WTC11 (cell line): ENCODE data around the gene HOXA5. TPM values are rescaled to one million over a fixed set of nuclear protein-coding genes. Genes with fewer than 3 reads are reported as not detected.
A peak's percentile ranks its signal among the peaks of the same experiment; 100 is the strongest.

Source experiments
- ATAC-seq: fragments of 200-7000 bp; cut with Tn5 transposase; 2 replicates; pipeline ENCODE4 v1.10.0; 2021; ENCODE audit warnings: mild to moderate bottlenecking, moderate library complexity
- CTCF ChIA-PET: fragments of 300-600 bp; sonication (Branson Sonifier 250); formaldehyde crosslinking; loops from one replicate; lab custom pipeline; 2021; ENCODE audit warnings: antibody characterized with exemption; lab: Charles Lee
- POLR2A ChIA-PET: fragments of 350-600 bp; sonication (Branson Sonifier 250); formaldehyde crosslinking; loops from one replicate; lab custom pipeline; 2021; ENCODE audit warnings: antibody characterized with exemption; lab: Charles Lee
- DNase-seq: peaks from one replicate; pipeline ENCODE4 v3.0.0; 2021; ENCODE audit warnings: low spot score
- H3K27ac Mint-ChIP-seq: 2 replicates; pipeline ENCODE4 v1.8.0; 2021; ENCODE audit warnings: mixed read lengths
- H3K27me3 Mint-ChIP-seq: 2 replicates; pipeline ENCODE4 v1.8.0; 2021; ENCODE audit warnings: low read depth, mild to moderate bottlenecking, moderate library complexity, mixed read lengths
- H3K36me3 Mint-ChIP-seq: 2 replicates; pipeline ENCODE4 v1.8.0; 2021; ENCODE audit warnings: mixed read lengths
- H3K4me1 Mint-ChIP-seq: 2 replicates; pipeline ENCODE4 v1.8.0; 2022; ENCODE audit warnings: mixed read lengths
- H3K4me3 Mint-ChIP-seq: 2 replicates; pipeline ENCODE4 v1.8.0; 2021; ENCODE audit warnings: mild to moderate bottlenecking, moderate library complexity, mixed read lengths
- H3K9me3 Mint-ChIP-seq: 2 replicates; pipeline ENCODE4 v1.8.0; 2021; ENCODE audit warnings: mixed read lengths
- ATF3 ChIP-seq: sonication (generic); formaldehyde crosslinking; conservative IDR thresholded peaks from 2 replicates; pipeline ENCODE4 v1.8.1; 2022; ENCODE audit warnings: mild to moderate bottlenecking, missing genetic modification reagents
- ATF6 ChIP-seq: sonication (generic); formaldehyde crosslinking; IDR thresholded peaks from 2 replicates; pipeline ENCODE4 v1.8.1; 2023; ENCODE audit warnings: mild to moderate bottlenecking, missing genetic modification reagents
- CDX4 ChIP-seq: fragments of 250-450 bp; sonication (Bioruptor Pico); IDR thresholded peaks from 2 replicates; pipeline ENCODE4 v1.9.0; 2021; ENCODE audit warnings: moderate library complexity, mild to moderate bottlenecking, inconsistent platforms, borderline replicate concordance
- CREB1 ChIP-seq: sonication (generic); formaldehyde crosslinking; IDR thresholded peaks from 2 replicates; pipeline ENCODE4 v1.8.0; 2023; ENCODE audit warnings: mild to moderate bottlenecking, missing genetic modification reagents
- FOXP1 ChIP-seq: sonication (generic); formaldehyde crosslinking; IDR thresholded peaks from 2 replicates; pipeline ENCODE4 v1.8.0; 2022; ENCODE audit warnings: missing genetic modification reagents, mild to moderate bottlenecking, moderate library complexity, borderline replicate concordance
- FOXP4 ChIP-seq: sonication (generic); formaldehyde crosslinking; IDR thresholded peaks from 2 replicates; pipeline ENCODE4 v1.8.0; 2022; ENCODE audit warnings: mild to moderate bottlenecking, missing genetic modification reagents
- HMGA2 ChIP-seq: fragments of 250-450 bp; sonication (Bioruptor Pico); IDR thresholded peaks from 2 replicates; pipeline ENCODE4 v1.4.0; 2021; ENCODE audit warnings: mild to moderate bottlenecking, moderate library complexity
- IRF1 ChIP-seq: sonication (generic); formaldehyde crosslinking; IDR thresholded peaks from 2 replicates; pipeline ENCODE4 v1.8.0; 2023; ENCODE audit warnings: missing genetic modification reagents
- IRF2 ChIP-seq: sonication (generic); formaldehyde crosslinking; IDR thresholded peaks from 2 replicates; pipeline ENCODE4 v1.8.0; 2022; ENCODE audit warnings: low read depth, missing genetic modification reagents, borderline replicate concordance
- KAT7 ChIP-seq: sonication (generic); formaldehyde crosslinking; IDR thresholded peaks from 2 replicates; pipeline ENCODE4 v1.8.1; 2023; ENCODE audit warnings: missing genetic modification reagents, mild to moderate bottlenecking, borderline replicate concordance
- MYBL2 ChIP-seq: sonication (generic); formaldehyde crosslinking; IDR thresholded peaks from 2 replicates; pipeline ENCODE4 v1.8.1; 2023; ENCODE audit warnings: mild to moderate bottlenecking, moderate library complexity, missing genetic modification reagents
- SMAD4 ChIP-seq: sonication (generic); formaldehyde crosslinking; IDR thresholded peaks from 2 replicates; pipeline ENCODE4 v1.8.0; 2022; ENCODE audit warnings: mild to moderate bottlenecking, missing genetic modification reagents
- SP1 ChIP-seq: sonication (generic); formaldehyde crosslinking; conservative IDR thresholded peaks from 2 replicates; pipeline ENCODE4 v1.8.1; 2022; ENCODE audit warnings: missing genetic modification reagents
- TCF7 ChIP-seq: sonication (generic); formaldehyde crosslinking; IDR thresholded peaks from 2 replicates; pipeline ENCODE4 v1.8.0; 2022; ENCODE audit warnings: mild to moderate bottlenecking, low read depth, missing genetic modification reagents, moderate library complexity
- ZNF416 ChIP-seq: fragments of 250-450 bp; sonication (Bioruptor Pico); IDR thresholded peaks from 2 replicates; pipeline ENCODE4 v1.9.0; 2021; ENCODE audit warnings: mild to moderate bottlenecking, inconsistent platforms
- ZNF423 ChIP-seq: fragments of 250-450 bp; sonication (Bioruptor Pico); IDR thresholded peaks from 2 replicates; pipeline ENCODE4 v2.1.2; 2022; ENCODE audit warnings: mild to moderate bottlenecking, moderate library complexity
- ZNF532 ChIP-seq: fragments of 250-450 bp; sonication (Bioruptor Pico); IDR thresholded peaks from 2 replicates; pipeline ENCODE4 v1.9.0; 2021; ENCODE audit warnings: mild to moderate bottlenecking, borderline replicate concordance
- total RNA-seq: library from RNA; stranded (reverse); gene quantifications from 3 replicates; pipeline ENCODE4 v1.2.3, GENCODE V29; 2021

HOXA5 gene
- total RNA-seq, 1 experiment from 2014 or later, result not detected

- Mint-ChIP-seq H3K4me1 (peaks cover 16% of the 10 kb centered on the region), H3K9me3 (no peaks in the 10 kb centered on the region), H3K36me3 (no peaks in the 10 kb centered on the region), H3K4me3 (peak overlapping the region; percentile 46), H3K27me3 (peaks cover 100% of the 10 kb centered on the region), H3K27ac (no peak overlapping the region)
- ATAC-seq (peak; percentile 12), DNase-seq (peak; percentile 66)
- POLR2A ChIA-PET, result no interaction called here
- CTCF ChIA-PET, result interaction anchor here (0.8 to 2.3 kb wide), 3 partner anchors 14 to 21 kb away, joined by 5 to 19 read pairs (median 7); partner anchors contain the start of gene HOXA5
- no peak for TF ChIP-seq IRF1
- TF ChIP-seq SP1 (CRISPR knock-in tag), result no peak
- TF ChIP-seq IRF2, result no peak
- TF ChIP-seq HMGA2 (CRISPR knock-in tag), result no peak
- no peak for TF ChIP-seq MYBL2 (CRISPR knock-in tag)
- TF ChIP-seq ATF3 (CRISPR knock-in tag), result no peak
- no peak for TF ChIP-seq KAT7
- no peak for TF ChIP-seq TCF7
- no peak for TF ChIP-seq ZNF423 (CRISPR knock-in tag)
- TF ChIP-seq FOXP4 (CRISPR knock-in tag), result no peak
- no peak for TF ChIP-seq ATF6 (CRISPR knock-in tag)
- TF ChIP-seq SMAD4 (CRISPR knock-in tag), result no peak
- no peak for TF ChIP-seq CREB1 (CRISPR knock-in tag)
- TF ChIP-seq CDX4 (CRISPR knock-in tag), result no peak
- no peak for TF ChIP-seq ZNF416 (CRISPR knock-in tag)
- no peak for TF ChIP-seq FOXP1 (CRISPR knock-in tag)
- no peak for TF ChIP-seq ZNF532 (CRISPR knock-in tag)
Observed at GRCh38 chr7:27164367-27165088, 21.0 kb upstream of the HOXA5 start.
